Neural crest cell (in vitro differentiated cells): ENCODE data around the gene ADGRG6. TPM values are rescaled to one million over a fixed set of nuclear protein-coding genes. Genes with fewer than 3 reads are reported as not detected.

Source experiments
- DNase-seq: peaks from one replicate; pipeline ENCODE4 v3.0.0; 2021; ENCODE audit warnings: low read depth, mixed read lengths, low spot score
- H3K27ac Mint-ChIP-seq: one replicate; pipeline ENCODE4 v1.8.0; 2021; ENCODE audit warnings: mild to moderate bottlenecking, mixed read lengths; ENCODE audit not compliant: unreplicated experiment
- H3K27me3 Mint-ChIP-seq: 2 replicates; pipeline ENCODE4 v1.8.0; 2021; ENCODE audit warnings: low read depth, mild to moderate bottlenecking, mixed read lengths
- H3K36me3 Mint-ChIP-seq: 2 replicates; pipeline ENCODE4 v1.8.0; 2021; ENCODE audit warnings: low read depth, mild to moderate bottlenecking, mixed read lengths
- H3K4me1 Mint-ChIP-seq: 2 replicates; pipeline ENCODE4 v1.8.0; 2021; ENCODE audit warnings: mixed read lengths
- H3K4me3 Mint-ChIP-seq: one replicate; pipeline ENCODE4 v1.8.0; 2021; ENCODE audit warnings: mild to moderate bottlenecking, mixed read lengths
- H3K9me3 Mint-ChIP-seq: 2 replicates; pipeline ENCODE4 v1.8.0; 2021; ENCODE audit warnings: mixed read lengths
- CTCF ChIP-seq: fragments of 200-600 bp; sonication (generic); conservative IDR thresholded peaks from 2 replicates; pipeline ENCODE4 v1.5.0; 2021; ENCODE audit warnings: antibody characterized with exemption, mild to moderate bottlenecking
- total RNA-seq: library from RNA; stranded (reverse); gene quantifications from 2 replicates; pipeline ENCODE4 v1.2.1, GENCODE V29; 2021

Gene ADGRG6
- total RNA-seq, 1 donor from 2014 or later: 78.9 TPM

- peaks cover 2% of the 10 kb centered on the region for H3K9me3 Mint-ChIP-seq
- no peak for TF ChIP-seq CTCF
- H3K27me3 Mint-ChIP-seq: no peaks in the 10 kb centered on the region
- H3K27ac Mint-ChIP-seq: no peak overlapping the region
- peaks cover 30% of the 10 kb centered on the region for H3K4me1 Mint-ChIP-seq
- DNase-seq: no peak
- H3K36me3 Mint-ChIP-seq: no peaks in the 10 kb centered on the region
- H3K4me3 Mint-ChIP-seq: no peak overlapping the region
These were observed 35.0 kb downstream of the ADGRG6 start for GRCh38 chr6:142336787-142337186.

- no peak overlapping the region for H3K4me3 Mint-ChIP-seq
- no peaks in the 10 kb centered on the region for H3K36me3 Mint-ChIP-seq
- peaks cover 28% of the 10 kb centered on the region for H3K4me1 Mint-ChIP-seq
- no peak for TF ChIP-seq CTCF
- peaks cover 2% of the 10 kb centered on the region for H3K9me3 Mint-ChIP-seq
- no peak for DNase-seq
- no peaks in the 10 kb centered on the region for H3K27me3 Mint-ChIP-seq
- no peak overlapping the region for H3K27ac Mint-ChIP-seq
These were observed 37.3 kb downstream of the ADGRG6 start for GRCh38 chr6:142339113-142339512.

- H3K36me3 Mint-ChIP-seq: no peaks in the 10 kb centered on the region
- no peak for DNase-seq
- H3K9me3 Mint-ChIP-seq: peaks cover 2% of the 10 kb centered on the region
- H3K27ac Mint-ChIP-seq: no peak overlapping the region
- no peak for TF ChIP-seq CTCF
- no peaks in the 10 kb centered on the region for H3K27me3 Mint-ChIP-seq
- no peak overlapping the region for H3K4me3 Mint-ChIP-seq
- H3K4me1 Mint-ChIP-seq: peaks cover 33% of the 10 kb centered on the region
These were observed 38.3 kb downstream of the ADGRG6 start for GRCh38 chr6:142339968-142340658.

GRCh38 chr6:142341855-142342330, 40.1 kb downstream of the ADGRG6 start:
- peaks cover 33% of the 10 kb centered on the region for H3K4me1 Mint-ChIP-seq
- no peak for DNase-seq
- H3K27me3 Mint-ChIP-seq: no peaks in the 10 kb centered on the region
- peaks cover 9% of the 10 kb centered on the region for H3K36me3 Mint-ChIP-seq
- no peak overlapping the region for H3K4me3 Mint-ChIP-seq
- peaks cover 5% of the 10 kb centered on the region for H3K9me3 Mint-ChIP-seq
- no peak for TF ChIP-seq CTCF
- H3K27ac Mint-ChIP-seq: no peak overlapping the region

- H3K36me3 Mint-ChIP-seq: peaks cover 10% of the 10 kb centered on the region
- peaks cover 6% of the 10 kb centered on the region for H3K9me3 Mint-ChIP-seq
- no peak overlapping the region for H3K27ac Mint-ChIP-seq
- no peak for TF ChIP-seq CTCF
- peaks cover 35% of the 10 kb centered on the region for H3K4me1 Mint-ChIP-seq
- no peak overlapping the region for H3K4me3 Mint-ChIP-seq
- DNase-seq: no peak
- no peaks in the 10 kb centered on the region for H3K27me3 Mint-ChIP-seq
These were observed 41.2 kb downstream of the ADGRG6 start for GRCh38 chr6:142342986-142343385.
